Measurements from ENCODE around the gene PES1. TPM values are rescaled to one million over a fixed set of nuclear protein-coding genes. Genes with fewer than 3 reads are reported as not detected.
"Not testable (repeated sequence)": the region's sequence is repeated elsewhere in the genome, so short reads cannot be mapped to it uniquely, and the experiment has no call there.

The PES1 gene
- total RNA-seq, 1 experiment from 2014 or later: 111 TPM

DNA sequence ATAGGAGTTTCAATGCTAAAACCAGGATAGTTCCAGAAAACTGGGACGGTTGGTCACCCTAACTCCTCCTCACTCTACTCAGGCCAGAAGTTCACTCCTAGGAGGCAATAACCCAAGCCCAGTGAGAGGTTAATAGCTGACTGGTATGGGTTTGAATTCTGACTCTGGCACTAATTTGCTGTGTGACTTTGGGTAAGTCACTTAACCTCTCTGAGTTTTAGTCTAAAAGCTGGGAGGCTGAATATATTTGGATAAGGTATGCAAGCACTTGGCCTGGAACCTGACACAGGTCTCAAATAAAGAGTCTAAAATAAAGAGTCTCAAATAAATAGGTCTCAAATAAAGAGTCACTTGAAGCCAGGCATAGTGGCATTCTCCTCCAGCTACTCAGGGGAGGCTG, 39.0 kb downstream of the PES1 start:
- intact Hi-C loops (cut with micrococcal nuclease; ENCODE audit: unreplicated experiment) (no loop called here), in situ Hi-C loops (cut with HindIII; ENCODE audit: low pct_unique_long_range_greater_than_20kb, low sequenced_read_pairs) (no loop called here)
- no peaks in the 10 kb centered on the region for H3K4me1 ChIP-seq (ENCODE audit: control insufficient read depth, insufficient read depth, low read length)
- H3K27me3 ChIP-seq (ENCODE audit: control insufficient read depth, insufficient read depth, low read length): no peaks in the 10 kb centered on the region
- H3K9me3 ChIP-seq (ENCODE audit: control insufficient read depth, insufficient read depth, low read depth, low read length): no peaks in the 10 kb centered on the region
- ChIA-PET POLR2A (no interaction called here), CTCF (interaction anchor here (0.6 kb wide), 2 partner anchors 202 to 779 kb away, joined by 3 to 12 read pairs; no protein-coding TSS in a partner anchor)
- TF ChIP-seq SIN3A (IDR thresholded peaks at IDR 0.05; ENCODE audit: borderline replicate concordance, insufficient read depth, low read depth, low read length) (no peak), POLR2AphosphoS5 (IDR thresholded peaks at IDR 0.05; ENCODE audit: low read depth, low read length) (no peak), TCF7L2 (IDR thresholded peaks at IDR 0.05; ENCODE audit: low read depth, low read length) (no peak)
- TF ChIP-seq, protein P1, sequence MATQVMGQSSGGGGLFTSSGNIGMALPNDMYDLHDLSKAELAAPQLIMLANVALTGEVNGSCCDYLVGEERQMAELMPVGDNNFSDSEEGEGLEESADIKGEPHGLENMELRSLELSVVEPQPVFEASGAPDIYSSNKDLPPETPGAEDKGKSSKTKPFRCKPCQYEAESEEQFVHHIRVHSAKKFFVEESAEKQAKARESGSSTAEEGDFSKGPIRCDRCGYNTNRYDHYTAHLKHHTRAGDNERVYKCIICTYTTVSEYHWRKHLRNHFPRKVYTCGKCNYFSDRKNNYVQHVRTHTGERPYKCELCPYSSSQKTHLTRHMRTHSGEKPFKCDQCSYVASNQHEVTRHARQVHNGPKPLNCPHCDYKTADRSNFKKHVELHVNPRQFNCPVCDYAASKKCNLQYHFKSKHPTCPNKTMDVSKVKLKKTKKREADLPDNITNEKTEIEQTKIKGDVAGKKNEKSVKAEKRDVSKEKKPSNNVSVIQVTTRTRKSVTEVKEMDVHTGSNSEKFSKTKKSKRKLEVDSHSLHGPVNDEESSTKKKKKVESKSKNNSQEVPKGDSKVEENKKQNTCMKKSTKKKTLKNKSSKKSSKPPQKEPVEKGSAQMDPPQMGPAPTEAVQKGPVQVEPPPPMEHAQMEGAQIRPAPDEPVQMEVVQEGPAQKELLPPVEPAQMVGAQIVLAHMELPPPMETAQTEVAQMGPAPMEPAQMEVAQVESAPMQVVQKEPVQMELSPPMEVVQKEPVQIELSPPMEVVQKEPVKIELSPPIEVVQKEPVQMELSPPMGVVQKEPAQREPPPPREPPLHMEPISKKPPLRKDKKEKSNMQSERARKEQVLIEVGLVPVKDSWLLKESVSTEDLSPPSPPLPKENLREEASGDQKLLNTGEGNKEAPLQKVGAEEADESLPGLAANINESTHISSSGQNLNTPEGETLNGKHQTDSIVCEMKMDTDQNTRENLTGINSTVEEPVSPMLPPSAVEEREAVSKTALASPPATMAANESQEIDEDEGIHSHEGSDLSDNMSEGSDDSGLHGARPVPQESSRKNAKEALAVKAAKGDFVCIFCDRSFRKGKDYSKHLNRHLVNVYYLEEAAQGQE (IDR thresholded peaks at IDR 0.05; ENCODE audit: insufficient read depth in 1 of 2, low read depth in 2 of 2, low read length in 1 of 2): no peak
- no peak overlapping the region for H3K4me3 ChIP-seq (ENCODE audit: low read depth in 2 of 2, low read length in 2 of 2)
- H3K27ac ChIP-seq (ENCODE audit: low read length): no peak overlapping the region
- no peaks in the 10 kb centered on the region for H3K36me3 ChIP-seq (ENCODE audit: control insufficient read depth, insufficient read depth, low read length)
- ATAC-seq (no peak), DNase-seq (ENCODE audit: low read depth, low spot score) (no peak)
- no TSS peak for BruUV-seq (replicated peaks)

GRCh38 chr22:30551813-30552212, 39.9 kb downstream of the PES1 start:
- CTCF ChIA-PET; in situ Hi-C loops (cut with HindIII; ENCODE audit: low pct_unique_long_range_greater_than_20kb, low sequenced_read_pairs); H3K4me3 ChIP-seq (ENCODE audit: low read depth in 2 of 2, low read length in 2 of 2); H3K27ac ChIP-seq (ENCODE audit: low read length); BruUV-seq (replicated peaks); intact Hi-C loops (cut with micrococcal nuclease; ENCODE audit: unreplicated experiment); H3K9me3 ChIP-seq (ENCODE audit: control insufficient read depth, insufficient read depth, low read depth, low read length); DNase-seq (ENCODE audit: low read depth, low spot score); H3K27me3 ChIP-seq (ENCODE audit: control insufficient read depth, insufficient read depth, low read length); ATAC-seq; H3K36me3 ChIP-seq (ENCODE audit: control insufficient read depth, insufficient read depth, low read length); H3K4me1 ChIP-seq (ENCODE audit: control insufficient read depth, insufficient read depth, low read length); POLR2A ChIA-PET: not testable (repeated sequence)

DNA sequence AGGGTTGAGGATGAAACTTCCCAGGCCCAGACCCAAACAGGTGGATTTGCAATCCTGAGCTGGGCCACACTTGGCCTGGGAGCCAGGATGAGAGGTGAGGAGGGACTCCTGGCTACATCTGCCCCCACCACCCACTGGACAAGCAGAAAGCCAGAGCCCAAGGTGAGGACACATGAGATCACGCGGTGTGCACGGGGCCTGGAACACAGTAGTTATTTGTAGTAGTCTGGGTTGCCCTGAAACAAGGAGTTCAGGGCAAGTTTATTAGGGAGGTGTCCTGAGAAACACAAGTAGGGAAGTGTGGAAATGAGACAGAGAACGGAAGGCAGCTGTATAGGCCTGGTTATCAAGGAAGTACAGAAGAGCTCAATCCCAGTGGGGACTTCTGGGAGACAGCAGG, 44.5 kb downstream of the PES1 start:
- DNase-seq (ENCODE audit: low read depth, low spot score): no peak
- CTCF ChIA-PET: no interaction called here
- no TSS peak for BruUV-seq (replicated peaks)

More for the DNA sequence above, 44.5 kb downstream of the PES1 start:
- POLR2A ChIA-PET: no interaction called here
- no peak overlapping the region for H3K4me3 ChIP-seq (ENCODE audit: low read depth in 2 of 2, low read length in 2 of 2)
- no peaks in the 10 kb centered on the region for H3K4me1 ChIP-seq (ENCODE audit: control insufficient read depth, insufficient read depth, low read length)
- no peaks in the 10 kb centered on the region for H3K27me3 ChIP-seq (ENCODE audit: control insufficient read depth, insufficient read depth, low read length)
- H3K36me3 ChIP-seq (ENCODE audit: control insufficient read depth, insufficient read depth, low read length): no peaks in the 10 kb centered on the region
- ATAC-seq: no peak
- TF ChIP-seq, protein P1 (IDR thresholded peaks at IDR 0.05; ENCODE audit: insufficient read depth in 1 of 2, low read depth in 2 of 2, low read length in 1 of 2): no peak
- TF ChIP-seq CTCF (IDR thresholded peaks at IDR 0.05) (no peak), SIN3A (IDR thresholded peaks at IDR 0.05; ENCODE audit: borderline replicate concordance, insufficient read depth, low read depth, low read length) (no peak)
- in situ Hi-C loops (cut with HindIII; ENCODE audit: low pct_unique_long_range_greater_than_20kb, low sequenced_read_pairs) (no loop called here), intact Hi-C loops (cut with micrococcal nuclease; ENCODE audit: unreplicated experiment) (no loop called here)
- no peak overlapping the region for H3K27ac ChIP-seq (ENCODE audit: low read length)
- H3K9me3 ChIP-seq (ENCODE audit: control insufficient read depth, insufficient read depth, low read depth, low read length): no peaks in the 10 kb centered on the region
